GM19468 (cell line): ENCODE measurements around the gene NFX1.
A peak's percentile ranks its signal among the peaks of the same experiment; 100 is the strongest.

Experiments used
- ATAC-seq: cut with Tn5 transposase; IDR thresholded peaks from one replicate; pipeline ENCODE4 v1.9.1; 2021; ENCODE audit warnings: mild to moderate bottlenecking, moderate library complexity, moderate number of reproducible peaks; ENCODE audit not compliant: unreplicated experiment; ENCODE audit errors: extremely low read depth

The NFX1 gene

DNA sequence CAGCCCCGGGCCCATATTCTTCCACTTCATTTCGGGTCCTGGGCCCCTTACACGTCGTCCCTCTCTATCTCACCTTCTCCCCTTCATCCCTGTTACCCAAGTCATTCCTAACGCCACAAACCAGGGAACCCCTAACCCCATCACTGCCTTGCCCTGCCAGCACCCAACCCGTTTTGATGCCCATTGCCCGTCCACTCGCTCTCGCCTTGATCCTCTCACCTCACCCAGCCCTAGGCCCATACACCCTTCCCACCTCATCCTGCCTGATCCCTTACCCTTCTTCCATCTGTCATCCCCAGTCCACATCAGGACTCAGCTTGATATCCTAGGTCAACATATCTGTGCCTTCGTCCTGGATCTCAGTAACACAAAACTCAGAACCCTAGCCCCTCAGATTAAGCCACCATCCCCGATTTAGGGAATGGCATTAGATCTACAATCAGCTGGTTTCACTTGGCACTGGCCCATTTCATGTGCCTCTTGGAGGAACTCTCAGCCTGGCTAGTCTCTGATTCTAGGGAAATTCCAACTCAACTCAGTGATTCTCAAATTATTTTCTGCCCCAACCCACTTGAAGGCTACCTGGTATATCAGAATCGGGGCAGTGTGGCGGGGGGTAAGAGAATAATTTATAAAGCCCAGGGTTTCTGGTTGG, 25.0 kb upstream of the NFX1 start:
- ATAC-seq, result no peak

DNA sequence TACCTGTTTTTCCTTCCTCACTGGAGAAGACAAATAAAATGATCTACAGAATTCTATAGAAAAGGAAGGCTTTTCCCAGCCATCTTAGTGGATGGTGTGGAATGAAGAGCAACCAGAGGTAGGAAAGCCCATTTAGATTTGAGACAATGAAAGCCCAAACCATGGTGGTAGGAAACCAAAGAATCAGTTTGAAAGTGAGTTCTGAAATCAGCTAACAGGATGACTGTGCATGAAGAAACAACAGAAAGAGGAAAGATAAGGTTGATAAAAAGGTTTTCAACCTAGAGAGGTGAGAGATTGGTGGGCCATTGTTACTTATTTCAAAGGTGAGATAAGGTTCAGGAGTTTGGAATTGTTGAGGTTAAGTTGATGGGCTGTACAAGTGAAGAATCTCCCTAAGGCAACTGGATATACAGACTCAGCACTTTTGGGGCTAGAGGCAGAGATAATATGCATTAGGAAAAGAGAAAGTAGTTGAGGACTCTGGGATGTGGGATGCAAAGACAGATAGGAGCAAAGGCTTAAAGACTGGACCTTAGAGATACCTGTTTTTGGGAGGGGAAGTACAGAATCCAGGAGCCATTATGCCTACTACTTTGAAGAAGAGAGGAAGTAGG, 23.1 kb upstream of the NFX1 start:
- no peak for ATAC-seq

DNA sequence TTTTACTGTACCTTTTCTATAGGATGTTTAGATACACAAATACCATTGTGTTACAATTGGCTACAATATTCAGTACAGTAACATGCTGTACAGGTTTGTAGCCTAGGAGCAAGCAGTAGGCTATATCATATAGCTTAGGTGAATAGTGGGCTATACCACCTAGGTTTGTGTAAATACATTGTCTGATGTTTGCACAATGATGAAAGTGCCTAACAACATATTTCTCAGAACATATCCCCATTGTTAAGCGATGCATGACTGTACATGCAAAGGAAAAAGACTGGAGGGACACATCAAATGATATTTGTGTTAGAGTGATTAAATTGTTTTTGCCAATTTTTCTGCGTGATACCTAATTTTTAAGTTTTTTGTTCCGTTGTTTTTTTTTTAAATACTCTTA, 20.2 kb upstream of the NFX1 start:
- no peak for ATAC-seq

DNA sequence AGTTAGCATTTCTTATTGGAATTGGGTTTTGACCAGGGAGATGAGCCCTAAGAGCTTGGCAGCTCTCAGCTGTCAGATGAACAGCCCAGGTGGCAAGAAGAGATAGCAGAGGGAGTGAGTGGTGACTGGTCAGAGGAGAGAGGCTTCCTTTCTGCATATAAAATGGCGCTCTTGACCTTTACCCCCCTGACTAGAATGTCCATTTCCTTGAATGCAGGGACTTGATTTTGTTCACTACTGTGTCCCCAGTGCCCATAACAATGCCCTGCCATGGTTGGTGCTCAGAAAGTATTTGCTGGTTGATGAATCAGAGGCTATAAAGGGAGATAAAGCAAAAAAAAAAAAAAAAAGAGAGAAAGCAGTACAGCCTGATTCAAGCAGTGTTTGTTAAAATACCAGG, 18.3 kb upstream of the NFX1 start:
- no peak for ATAC-seq

DNA sequence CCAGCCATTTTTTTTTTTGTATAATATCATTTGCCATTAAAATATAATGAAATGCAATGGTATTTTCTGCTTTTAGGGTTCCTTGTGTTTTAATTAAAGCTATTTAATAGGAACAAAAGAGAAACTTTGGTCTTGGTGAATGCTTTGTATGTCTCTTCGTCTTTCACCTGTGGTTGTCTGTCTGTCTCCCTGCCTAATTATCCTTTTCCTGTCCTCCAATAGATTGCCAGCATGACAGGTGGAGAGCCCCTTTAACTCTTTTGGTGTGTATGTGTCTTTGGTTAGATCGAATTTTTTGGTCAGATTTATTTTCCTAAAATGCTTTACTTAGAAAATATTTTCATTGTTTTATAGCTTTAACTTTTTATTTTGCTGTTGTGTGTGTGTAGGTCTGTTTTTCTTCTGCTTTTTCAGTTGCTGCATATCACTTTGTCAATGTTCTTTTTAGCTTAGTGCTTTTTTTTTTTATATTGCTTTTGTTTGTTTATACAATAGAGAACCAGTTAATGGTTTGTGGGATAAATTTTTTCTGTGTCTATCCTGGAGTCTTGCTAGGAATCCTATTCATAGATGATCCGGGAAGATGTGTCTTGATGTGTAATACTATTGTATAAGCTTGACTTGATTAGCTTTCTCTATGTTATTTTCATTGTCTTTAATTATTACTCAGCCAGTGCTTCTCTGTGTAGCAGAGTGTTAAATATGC, 16.9 kb upstream of the NFX1 start:
- no peak for ATAC-seq

DNA sequence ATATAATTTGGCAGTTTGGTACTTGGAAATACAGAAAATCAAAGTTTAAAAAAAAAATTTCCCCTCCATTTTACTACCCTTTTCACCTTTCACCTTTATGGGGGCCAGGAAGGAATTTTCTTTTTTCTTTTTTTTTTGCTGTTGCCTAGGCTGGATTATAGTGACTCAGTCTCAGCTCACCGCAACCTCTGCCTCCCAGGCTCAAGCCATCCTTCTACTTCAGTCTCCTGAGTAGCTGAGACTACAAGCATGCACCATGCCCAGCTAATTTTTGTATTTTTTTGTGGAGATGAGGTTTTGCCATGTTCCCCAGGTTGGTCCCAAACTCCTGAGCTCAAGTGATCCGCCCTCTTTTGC, 16.4 kb upstream of the NFX1 start:
- ATAC-seq, result no peak

DNA sequence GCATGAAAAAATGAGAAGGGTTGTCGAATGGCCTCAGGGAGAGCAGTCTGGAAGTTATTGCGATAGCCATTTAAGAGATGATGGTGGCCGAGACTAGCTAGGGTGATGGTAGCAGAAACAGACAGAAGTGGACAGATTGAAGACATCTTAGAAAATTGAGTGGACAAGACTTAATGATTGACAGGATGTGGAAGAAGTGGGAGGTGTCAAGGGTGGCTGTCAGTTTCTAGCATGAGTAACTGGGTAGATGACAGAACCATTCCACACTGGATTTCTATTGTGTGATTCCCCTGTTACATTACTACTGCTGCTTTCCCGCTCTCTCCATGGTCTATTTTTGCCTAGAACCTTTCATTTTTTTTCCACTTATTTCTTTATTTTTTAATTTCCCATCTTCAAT, 12.8 kb upstream of the NFX1 start:
- ATAC-seq, result no peak

DNA sequence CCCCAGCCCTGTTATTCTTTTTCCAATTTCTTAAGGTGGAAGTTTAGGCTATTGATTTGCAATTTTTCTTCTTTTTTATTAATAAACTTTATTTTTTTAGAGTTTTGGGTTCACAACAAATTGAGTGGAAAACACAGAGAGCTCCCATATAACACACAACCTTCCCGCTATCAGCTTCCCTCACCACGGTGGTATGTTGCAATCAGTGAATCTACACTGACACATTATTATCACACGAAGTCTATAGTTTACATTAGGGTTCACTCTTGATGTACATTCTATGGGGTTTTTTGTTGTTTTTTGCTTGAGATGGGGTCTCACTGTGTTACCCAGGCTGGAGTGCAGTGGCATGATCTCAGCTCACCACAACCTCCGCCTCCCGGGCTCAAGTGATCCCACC, 4.8 kb upstream of the NFX1 start:
- no peak for ATAC-seq

DNA sequence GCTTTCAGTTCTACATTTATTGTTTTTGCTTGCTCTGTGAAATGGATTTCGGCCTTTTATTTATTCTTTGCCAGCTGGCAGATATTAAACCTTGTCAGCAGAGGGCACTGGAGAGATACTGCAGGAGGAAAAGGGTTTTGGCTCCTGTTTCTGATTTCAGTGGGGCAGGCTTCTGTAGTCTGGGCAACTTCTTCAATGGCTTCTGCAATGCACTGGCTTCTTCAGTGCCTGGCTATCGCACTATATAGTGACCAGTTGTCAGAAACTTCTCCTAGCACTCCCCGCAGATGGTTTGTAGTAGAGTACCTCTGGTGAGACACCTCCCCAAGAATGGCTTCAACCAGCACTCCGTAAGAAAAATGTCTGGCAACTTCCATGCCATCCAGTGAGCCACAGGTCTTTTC, 3.2 kb upstream of the NFX1 start:
- no peak for ATAC-seq

DNA sequence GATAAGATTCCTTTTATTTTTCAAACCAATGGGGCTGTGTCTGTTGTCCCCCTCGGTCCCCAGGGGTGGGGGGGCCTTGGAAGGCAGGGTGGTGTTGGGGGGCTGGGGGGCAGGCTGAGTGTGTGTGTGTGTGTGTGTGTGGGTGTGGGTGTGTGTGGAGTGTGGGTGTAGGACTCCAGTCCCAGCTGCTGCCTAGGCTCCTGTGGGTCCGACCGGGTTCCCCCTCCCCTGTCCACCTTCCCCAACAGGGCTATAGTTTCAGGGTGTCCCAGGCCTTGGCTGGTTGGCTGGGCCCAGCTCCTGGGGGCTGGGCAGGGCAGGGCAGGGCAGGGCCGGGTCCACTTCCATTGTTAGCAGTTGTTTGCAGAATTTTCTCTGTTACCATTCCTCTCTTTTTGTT, 2.1 kb upstream of the NFX1 start:
- ATAC-seq, result no peak

DNA sequence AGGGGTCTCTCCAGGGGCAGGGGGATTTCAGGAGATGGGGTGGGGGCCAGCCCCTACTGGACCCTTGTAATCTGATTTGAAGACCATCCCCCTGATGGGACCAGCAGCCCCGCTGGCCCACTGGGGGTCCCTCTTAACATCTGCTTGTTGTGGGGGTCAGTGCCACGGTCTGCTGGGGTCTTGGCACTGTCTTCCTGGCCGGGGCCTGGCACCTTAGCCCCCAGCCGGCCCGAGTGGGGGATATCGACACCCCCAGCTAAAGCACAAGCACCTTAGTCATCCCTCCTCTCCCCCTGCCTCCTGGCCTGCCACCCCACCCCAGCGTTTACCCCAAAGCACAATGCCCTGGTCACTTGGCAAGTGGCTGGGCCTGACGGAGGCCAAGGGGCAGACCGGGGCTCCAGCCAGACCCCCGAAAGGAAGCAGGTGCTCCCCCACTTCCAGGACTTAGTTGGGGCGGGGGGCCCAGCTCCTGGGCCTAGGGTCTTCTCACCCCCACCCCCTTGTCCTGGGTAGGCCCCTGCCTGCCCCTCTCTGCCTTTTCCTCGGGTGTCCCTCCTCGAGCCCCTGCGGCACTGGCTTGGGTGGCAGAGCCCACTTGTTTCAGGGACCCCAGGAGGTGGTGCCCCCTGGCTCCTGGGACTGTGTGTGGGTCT, 1.4 kb upstream of the NFX1 start:
- ATAC-seq, result no peak

DNA sequence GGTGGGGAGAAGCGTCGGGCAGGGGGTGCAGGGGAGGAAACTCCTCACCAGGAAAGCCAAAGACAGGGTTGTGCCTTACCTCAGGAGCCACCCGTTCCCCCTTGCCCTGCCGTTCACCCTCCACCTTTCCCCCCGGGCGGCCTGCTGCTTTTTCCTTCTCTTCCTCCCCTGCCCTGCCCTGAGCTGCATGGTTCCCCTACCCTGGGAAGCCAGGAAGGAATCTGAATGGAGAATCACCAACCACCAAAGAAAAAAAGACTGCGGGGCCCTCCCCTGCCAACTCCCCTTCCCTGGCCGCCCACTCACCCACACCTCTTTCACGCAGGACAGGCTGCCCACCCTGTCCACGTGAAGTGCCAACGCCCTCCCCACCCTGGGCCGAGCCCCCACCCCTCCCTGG, 820 bp upstream of the NFX1 start:
- no peak for ATAC-seq

DNA sequence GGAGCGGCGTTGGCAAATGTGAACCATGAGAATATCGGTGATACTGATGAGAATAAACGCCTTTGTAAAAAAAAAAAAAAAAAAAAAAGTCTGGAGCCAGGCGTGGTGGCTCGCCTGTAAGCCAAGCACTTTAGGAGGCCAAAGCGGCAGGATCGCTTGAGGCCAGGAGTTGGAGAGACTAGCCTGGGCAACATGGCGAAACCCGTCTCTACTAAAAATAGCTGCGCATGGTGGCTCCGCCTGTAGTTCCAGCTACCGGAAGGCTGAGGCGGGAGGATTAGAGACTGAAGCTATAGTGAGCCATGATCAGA, 425 bp upstream of the NFX1 start:
- ATAC-seq, result peak; percentile 20

DNA sequence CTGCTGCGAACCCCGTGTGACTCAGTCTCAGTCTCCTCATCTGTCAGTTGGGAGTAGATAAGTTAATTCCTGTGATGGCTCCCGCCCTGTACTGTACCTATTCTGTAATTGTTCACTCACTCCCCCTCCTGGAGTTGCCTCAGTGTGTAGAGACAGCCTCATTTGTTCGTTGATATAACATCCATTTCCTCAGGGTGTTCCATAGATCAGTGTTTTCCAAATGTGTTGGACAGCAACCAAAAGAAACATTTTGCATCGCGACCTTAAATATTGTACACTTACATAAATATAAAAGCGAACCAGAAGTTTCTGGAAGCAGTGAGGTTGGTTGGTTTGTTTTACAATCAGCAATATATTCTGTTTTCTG, 698 bp downstream of the NFX1 start:
- ATAC-seq, result no peak

DNA sequence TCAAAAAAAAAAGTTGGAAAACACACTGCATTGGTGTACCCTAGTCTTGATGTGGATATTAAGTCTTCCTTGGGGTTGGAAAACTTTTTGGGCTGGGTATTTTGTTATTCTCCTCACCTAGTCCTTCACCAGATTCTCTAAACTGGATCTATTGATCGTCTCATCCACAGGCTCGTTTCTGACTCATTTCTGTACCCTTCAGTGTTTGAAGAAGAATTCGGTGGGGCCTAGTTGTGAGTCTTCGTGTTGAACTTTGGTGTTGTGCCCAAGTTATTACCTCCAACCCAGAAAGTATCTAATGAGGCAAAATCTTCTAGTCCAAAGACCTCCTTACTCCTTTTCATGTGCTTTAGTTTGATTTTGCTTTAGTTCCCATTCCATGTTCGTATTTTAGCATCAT, 1.6 kb downstream of the NFX1 start:
- no peak for ATAC-seq

DNA sequence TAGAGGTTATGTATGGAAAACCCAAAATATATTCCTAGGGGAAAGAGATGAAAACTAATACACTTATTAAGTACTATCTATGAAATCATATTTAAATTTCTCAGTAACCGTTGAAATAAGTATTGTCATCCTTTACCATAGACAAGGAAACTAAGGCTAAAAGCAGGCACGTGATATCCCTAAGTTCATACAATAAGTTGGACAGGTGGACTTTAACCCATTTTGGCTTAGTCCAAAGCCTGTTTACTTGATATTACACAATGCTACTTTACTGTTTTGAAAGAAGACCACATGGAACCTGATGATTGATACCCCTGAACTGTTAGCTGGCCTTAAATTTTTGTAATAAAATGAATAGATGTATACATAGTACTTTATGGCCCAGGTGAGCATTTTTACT, 3.5 kb downstream of the NFX1 start:
- ATAC-seq, result no peak

DNA sequence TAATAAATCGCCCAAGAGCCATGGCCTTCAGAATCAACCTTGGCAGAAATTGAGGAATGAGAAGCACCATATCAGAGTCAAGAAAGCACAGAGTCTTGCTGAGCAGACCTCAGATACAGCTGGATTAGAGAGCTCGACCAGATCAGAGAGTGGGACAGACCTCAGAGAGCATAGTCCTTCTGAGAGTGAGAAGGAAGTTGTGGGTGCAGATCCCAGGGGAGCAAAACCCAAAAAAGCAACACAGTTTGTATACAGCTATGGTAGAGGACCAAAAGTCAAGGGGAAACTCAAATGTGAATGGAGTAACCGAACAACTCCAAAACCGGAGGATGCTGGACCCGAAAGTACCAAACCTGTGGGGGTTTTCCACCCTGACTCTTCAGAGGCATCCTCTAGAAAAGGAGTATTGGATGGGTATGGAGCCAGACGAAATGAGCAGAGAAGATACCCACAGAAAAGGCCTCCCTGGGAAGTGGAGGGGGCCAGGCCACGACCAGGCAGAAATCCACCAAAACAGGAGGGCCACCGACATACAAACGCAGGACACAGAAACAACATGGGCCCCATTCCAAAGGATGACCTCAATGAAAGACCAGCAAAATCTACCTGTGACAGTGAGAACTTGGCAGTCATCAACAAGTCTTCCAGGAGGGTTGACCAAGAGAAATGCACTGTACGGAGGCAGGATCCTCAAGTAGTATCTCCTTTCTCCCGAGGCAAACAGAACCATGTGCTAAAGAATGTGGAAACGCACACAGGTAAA, 4.5 kb downstream of the NFX1 start:
- no peak for ATAC-seq

DNA sequence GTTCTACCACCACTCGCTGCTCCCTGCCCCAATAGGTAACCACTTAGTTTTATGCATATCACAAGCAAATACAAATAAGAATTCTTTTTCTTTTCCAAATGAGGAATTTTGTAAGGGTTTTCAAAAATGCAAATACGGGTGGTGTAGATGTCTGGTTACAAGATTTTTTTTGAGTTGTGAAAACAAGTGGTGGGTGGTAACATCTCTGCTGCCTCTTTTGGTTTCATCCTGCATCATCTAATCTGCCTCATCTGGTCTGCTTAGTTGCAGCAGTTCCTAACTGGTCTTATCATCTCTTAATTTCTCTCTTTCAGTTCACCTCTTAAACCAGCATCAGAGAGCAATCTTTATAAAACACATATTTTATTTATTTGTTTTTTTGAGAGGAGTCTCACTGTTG, 5.3 kb downstream of the NFX1 start:
- ATAC-seq, result no peak

DNA sequence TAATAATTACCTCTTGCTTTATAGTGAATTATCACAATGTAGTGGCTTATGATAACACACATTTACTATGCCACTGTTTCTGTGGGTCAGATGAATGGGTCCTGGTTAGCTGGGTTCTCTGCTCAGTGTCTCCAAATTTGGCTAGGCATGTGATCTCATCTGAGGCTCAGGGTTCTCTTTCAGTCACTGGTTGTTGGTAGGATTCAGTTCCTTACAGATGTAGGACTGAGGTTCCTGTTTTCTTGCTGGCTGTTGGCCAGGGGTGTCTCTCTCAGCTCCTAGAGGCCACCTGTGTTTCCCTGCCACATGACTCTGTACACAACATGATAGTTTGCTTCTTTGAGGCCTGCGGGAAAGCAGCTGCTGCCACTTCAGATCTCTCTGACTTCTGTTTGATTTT, 7.1 kb downstream of the NFX1 start:
- ATAC-seq, result peak; percentile 97

DNA sequence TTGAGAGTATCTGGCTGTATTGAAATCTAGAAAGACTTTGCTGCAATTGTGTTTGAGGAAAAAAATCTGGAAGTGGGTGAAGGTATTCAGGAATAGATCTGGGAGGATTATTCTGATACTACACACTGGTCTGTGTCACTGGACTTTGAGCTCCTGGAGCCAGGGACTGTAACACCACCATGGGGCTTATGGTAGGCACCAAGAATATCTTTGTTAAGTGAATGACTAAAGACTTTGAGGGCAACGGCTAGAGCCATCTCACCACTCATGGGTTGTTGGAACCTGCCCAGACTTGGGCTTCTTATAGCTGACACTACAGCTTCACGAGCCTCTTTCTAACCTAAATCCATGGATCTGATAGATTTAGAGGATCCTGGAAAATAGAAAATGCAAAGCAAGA, 10.2 kb downstream of the NFX1 start:
- ATAC-seq, result no peak

DNA sequence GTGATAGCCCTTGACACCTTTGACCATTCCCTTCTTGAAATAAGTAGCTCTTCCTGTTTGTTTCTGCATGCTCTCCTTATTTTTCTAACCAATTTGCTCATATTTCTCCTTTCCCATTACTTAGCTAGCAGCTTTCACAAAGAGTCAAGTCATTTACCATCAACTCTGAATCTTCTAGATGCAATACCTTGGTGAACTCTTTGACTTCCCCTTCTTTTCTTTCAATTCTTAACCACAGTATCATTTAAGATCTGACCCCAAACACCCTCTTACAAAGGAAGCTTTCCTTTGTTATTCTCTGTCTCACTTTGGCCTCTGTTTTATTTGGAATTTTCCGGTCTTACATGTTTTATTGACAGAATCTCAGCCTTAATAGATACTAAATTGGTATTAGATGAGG, 14.0 kb downstream of the NFX1 start:
- ATAC-seq, result no peak
